SK-N-SH (cell line): ENCODE measurements around the gene CALN1.

Experiments used
- CTCF ChIP-seq: fragments of 200-600 bp; sonication (generic); IDR thresholded peaks from 2 replicates; pipeline ENCODE4 v1.6.1; 2017; ENCODE audit warnings: antibody characterized with exemption, mild to moderate bottlenecking, moderate library complexity
- EZH2phosphoT487 ChIP-seq: fragments of 200-600 bp; sonication (generic); IDR thresholded peaks from 2 replicates; pipeline ENCODE4 v1.6.1; 2017; ENCODE audit warnings: low read depth, mixed run types, mild to moderate bottlenecking, antibody characterized with exemption, moderate library complexity, borderline replicate concordance
- JUND ChIP-seq: IDR thresholded peaks from 2 replicates; pipeline ENCODE4 v1.4.0; 2012
- MAX ChIP-seq: IDR thresholded peaks from 2 replicates; pipeline ENCODE4 v1.4.0; 2012; ENCODE audit warnings: low read depth
- TAF1 ChIP-seq: IDR thresholded peaks from 2 replicates; pipeline ENCODE4 v1.6.1; 2012; ENCODE audit warnings: low read depth, mild to moderate bottlenecking, low read length, moderate library complexity, borderline replicate concordance

- TF ChIP-seq MAX: no peak
- TF ChIP-seq JUND: no peak
- TF ChIP-seq EZH2phosphoT487: no peak
- TF ChIP-seq TAF1: no peak
- no peak for TF ChIP-seq CTCF
These were observed 547.0 kb downstream of the CALN1 start for GRCh38 chr7:71865172-71865571.
